ENCODE data around the gene STRN4.

Gene STRN4

DNA sequence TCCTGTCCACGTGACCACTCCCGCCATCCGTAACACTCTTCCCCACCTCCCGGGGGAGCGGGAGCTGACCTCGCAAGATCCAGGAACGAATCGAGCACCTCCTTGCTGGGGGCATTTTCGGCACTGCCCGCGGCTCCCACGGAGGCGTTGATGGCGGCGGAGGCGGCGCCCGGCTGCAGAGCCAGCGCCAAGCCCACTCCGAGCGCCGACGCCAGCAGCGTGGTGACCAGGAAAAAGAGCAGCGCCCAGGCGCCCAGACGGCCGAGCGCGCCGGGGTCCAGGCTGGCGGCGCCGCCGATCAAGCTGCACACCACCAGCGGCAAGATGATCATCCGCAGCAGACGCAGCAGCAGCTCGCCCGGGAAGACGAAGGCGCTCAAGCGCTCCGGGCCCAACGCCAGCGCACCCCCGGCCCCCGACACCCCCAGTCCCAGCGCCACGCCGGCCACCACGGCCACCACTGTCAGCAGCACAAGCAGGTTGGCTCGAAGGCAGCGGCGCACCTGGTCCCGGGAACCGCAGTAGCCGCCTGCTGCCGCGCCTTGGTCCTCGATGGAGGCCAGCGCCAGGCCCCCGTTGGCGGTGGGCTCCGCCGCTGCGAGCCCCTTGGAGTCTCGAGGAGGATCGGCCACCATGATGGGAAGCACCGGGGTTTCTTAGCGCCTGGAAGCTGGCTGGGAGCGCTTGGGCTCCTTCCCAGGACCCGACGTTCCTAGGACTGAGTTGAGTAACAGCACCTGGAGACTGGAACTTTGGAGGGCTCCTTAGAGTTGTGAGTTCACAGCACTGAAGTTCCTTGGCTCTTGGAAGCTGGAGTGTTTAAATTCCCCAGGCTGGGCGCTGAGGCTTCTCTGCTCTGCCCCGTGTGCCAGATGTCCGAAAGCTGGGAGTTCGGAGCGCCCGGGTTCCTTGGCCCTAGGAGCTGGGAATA, 41.3 kb upstream of the STRN4 start:
- no peak for DNase-seq (ENCODE audit: low read depth, low spot score)
- POLR2A ChIA-PET: interaction anchor here (1.0 to 3.3 kb wide), 13 partner anchors 9 to 203 kb away, joined by 3 to 32 read pairs (median 5); no protein-coding TSS in a partner anchor
- CTCF ChIA-PET: interaction anchor here (0.6 to 4.4 kb wide), 3 partner anchors 30 to 53 kb away, joined by 3 to 25 read pairs (median 5); no protein-coding TSS in a partner anchor
- TF ChIP-seq, protein P1, sequence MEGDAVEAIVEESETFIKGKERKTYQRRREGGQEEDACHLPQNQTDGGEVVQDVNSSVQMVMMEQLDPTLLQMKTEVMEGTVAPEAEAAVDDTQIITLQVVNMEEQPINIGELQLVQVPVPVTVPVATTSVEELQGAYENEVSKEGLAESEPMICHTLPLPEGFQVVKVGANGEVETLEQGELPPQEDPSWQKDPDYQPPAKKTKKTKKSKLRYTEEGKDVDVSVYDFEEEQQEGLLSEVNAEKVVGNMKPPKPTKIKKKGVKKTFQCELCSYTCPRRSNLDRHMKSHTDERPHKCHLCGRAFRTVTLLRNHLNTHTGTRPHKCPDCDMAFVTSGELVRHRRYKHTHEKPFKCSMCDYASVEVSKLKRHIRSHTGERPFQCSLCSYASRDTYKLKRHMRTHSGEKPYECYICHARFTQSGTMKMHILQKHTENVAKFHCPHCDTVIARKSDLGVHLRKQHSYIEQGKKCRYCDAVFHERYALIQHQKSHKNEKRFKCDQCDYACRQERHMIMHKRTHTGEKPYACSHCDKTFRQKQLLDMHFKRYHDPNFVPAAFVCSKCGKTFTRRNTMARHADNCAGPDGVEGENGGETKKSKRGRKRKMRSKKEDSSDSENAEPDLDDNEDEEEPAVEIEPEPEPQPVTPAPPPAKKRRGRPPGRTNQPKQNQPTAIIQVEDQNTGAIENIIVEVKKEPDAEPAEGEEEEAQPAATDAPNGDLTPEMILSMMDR (IDR thresholded peaks at IDR 0.05; ENCODE audit: insufficient read depth, low read length, missing control alignments): no peak
- peak overlapping the region; percentile 95 for H3K4me3 ChIP-seq (ENCODE audit: low read depth, low read length)

DNA sequence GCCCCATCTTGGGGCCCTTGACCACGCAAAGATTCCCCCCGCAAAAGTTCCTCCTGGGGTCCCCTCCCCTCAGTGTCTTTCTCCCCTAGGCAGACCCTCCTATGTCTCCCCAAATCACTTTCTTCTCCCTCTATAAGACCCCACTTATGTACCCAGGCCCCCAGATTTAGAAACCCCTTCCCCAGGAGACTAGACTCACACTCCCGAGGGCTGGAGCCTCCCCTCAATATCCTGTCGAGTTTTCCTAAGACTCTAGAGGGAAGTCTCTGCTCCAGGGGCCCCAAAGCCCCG, 40.7 kb upstream of the STRN4 start:
- ChIA-PET POLR2A (interaction anchor here (0.7 to 3.3 kb wide), 6 partner anchors 10 to 54 kb away, joined by 3 to 32 read pairs (median 8); no protein-coding TSS in a partner anchor), CTCF (interaction anchor here (0.6 to 4.4 kb wide), 3 partner anchors 29 to 54 kb away, joined by 3 to 25 read pairs (median 5); no protein-coding TSS in a partner anchor)
- TF ChIP-seq, protein P1 (IDR thresholded peaks at IDR 0.05; ENCODE audit: insufficient read depth, low read length, missing control alignments): no peak
- H3K4me3 ChIP-seq (ENCODE audit: low read depth, low read length): peak overlapping the region; percentile 95
- no peak for DNase-seq (ENCODE audit: low read depth, low spot score)

DNA sequence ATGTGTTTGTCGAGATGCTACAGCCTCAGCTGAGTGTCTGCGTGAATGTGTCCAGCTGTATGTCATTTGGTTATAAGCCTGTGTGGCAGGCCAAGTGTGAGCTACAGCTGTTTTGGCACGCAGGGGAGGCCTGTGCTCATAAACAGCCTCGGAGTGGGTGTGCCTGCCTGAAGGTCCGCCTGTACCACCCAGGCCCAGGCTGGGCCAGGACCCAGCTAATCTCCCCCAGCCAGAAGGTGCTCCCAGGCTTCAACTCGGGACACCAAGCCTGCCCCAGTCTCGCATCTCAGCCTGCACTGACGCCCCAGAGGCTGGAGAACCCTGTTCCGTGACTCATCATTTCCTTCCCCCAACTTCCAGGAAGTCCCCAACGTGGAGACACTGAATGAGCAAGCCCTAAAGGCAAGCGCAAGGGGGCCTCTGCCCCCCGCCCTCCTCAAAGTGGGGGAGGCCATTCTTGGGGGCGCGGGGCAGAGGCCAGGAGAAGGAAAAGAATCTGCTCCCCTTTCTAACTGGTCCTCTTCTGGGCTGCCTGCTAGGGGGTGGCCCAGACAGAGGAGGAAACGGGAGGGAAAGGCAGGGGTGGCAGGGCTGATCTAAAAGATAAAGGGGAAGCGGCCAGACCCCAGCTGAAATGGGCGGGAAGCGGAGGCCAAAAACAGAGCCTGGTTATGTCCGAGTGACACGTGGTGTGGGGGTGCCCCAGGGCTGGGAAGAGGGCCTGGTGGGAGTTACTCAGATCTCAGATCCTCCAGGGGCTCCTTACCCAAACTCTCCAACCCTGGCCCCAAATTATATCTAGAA, 40.2 kb upstream of the STRN4 start:
- ChIA-PET POLR2A (interaction anchor here (0.6 to 3.3 kb wide), 8 partner anchors 12 to 457 kb away, joined by 3 to 32 read pairs (median 3); no protein-coding TSS in a partner anchor), CTCF (interaction anchor here (1.3 to 4.4 kb wide), 5 partner anchors 28 to 54 kb away, joined by 3 to 25 read pairs (median 8); no protein-coding TSS in a partner anchor)
- peak overlapping the region; percentile 95 for H3K4me3 ChIP-seq (ENCODE audit: low read depth, low read length)
- DNase-seq (ENCODE audit: low read depth, low spot score): no peak
- TF ChIP-seq, protein P1 (IDR thresholded peaks at IDR 0.05; ENCODE audit: insufficient read depth, low read length, missing control alignments): no peak

DNA sequence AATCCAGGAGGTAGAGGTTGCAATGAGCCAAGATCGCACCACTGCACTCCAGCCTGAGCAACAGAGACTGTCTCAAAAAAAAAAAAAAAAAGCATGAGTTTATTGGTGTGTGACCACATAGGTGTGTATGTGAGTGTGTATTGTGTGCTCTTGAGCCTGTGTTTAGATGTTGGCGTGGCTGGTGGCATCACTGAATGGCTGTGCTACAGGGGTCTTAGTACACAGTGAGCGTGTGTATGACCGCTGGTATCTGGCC, 39.7 kb upstream of the STRN4 start:
- DNase-seq (ENCODE audit: low read depth, low spot score): no peak
- CTCF ChIA-PET: interaction anchor here (1.3 to 4.4 kb wide), 9 partner anchors 19 to 194 kb away, joined by 3 to 25 read pairs (median 8); no protein-coding TSS in a partner anchor
- TF ChIP-seq, protein P1 (IDR thresholded peaks at IDR 0.05; ENCODE audit: insufficient read depth, low read length, missing control alignments): no peak
- peak overlapping the region; percentile 95 for H3K4me3 ChIP-seq (ENCODE audit: low read depth, low read length)
- POLR2A ChIA-PET: interaction anchor here (0.6 to 3.3 kb wide), 6 partner anchors 12 to 458 kb away, joined by 3 to 32 read pairs (median 4); no protein-coding TSS in a partner anchor

DNA sequence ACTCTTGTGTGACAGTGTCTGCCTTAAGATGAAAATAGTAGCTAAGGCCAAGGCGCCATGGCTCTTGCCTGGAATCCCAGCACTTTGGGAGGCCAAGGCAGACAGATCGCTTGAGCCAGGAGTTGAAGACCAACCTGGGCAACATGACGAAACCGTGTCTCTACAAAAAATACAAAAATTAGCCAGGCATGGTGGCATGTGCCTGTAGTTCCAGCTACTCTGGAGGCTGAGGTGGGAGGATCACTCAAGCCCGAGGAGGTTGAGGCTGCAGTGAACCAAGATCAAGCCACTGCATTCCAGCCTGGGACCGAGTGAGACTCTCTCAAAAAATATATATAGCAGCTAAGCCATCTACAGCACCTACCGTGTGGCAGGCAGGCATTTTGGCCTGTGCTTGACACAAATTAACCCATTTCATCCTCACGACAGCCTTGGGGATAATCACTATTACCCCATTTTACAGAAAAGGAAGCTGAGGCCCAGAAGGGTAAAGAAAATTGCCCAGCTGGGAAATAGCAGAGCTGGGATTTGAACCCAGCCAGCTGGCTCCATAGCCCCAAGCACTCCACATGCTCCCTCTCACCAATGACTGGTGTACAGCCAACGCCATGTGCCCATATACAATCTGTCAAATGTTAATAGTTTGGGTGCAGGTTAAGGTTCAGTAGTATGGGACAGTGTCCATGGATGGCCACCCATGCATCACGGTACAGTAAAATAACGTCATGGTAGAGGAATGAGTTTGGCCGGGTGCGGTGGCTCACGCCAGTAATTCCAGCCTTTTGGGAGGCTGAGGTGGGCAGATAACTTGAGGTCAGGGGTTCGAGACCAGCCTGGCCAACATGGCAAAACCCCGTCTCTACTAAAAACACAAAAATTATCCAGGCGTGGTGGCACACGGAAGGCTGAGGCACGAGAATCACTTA, 39.1 kb upstream of the STRN4 start:
- TF ChIP-seq, protein P1 (IDR thresholded peaks at IDR 0.05; ENCODE audit: insufficient read depth, low read length, missing control alignments): no peak
- ChIA-PET POLR2A (interaction anchor here (0.6 to 3.3 kb wide), 9 partner anchors 8 to 55 kb away, joined by 3 to 32 read pairs (median 4); no protein-coding TSS in a partner anchor), CTCF (interaction anchor here (1.3 to 3.7 kb wide), 9 partner anchors 18 to 195 kb away, joined by 3 to 20 read pairs (median 7); no protein-coding TSS in a partner anchor)
- peak overlapping the region; percentile 95 for H3K4me3 ChIP-seq (ENCODE audit: low read depth, low read length)
- no peak for DNase-seq (ENCODE audit: low read depth, low spot score)
